HG02798 (cell line): Measurements from ENCODE around the gene WFIKKN2.
"Not testable (repeated sequence)": the region's sequence is repeated elsewhere in the genome, so short reads cannot be mapped to it uniquely, and the experiment has no call there.

Experiments used
- ATAC-seq: cut with Tn5 transposase; IDR thresholded peaks from one replicate; pipeline ENCODE4 v1.9.1; 2021; ENCODE audit warnings: mild to moderate bottlenecking; ENCODE audit not compliant: unreplicated experiment, poor library complexity

WFIKKN2 gene

DNA sequence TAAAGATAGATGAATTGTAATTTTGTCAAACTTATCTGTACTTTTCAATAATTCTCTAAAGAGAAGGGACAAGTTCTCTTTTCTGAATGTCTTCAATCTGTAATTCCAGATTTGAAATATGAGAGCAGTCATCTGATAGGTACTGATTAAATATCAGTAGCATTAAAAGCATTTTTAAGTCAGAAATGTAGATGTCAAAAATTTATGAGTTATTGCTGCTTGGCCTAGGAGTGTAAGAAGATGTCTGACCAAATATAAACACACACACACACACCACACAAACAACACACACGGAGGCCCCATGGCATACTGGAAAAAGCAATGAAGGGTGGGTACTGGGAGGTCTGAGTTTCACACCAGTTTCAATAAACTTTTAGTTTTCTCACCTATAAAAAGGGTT, 33.2 kb downstream of the WFIKKN2 start:
- ATAC-seq: no peak

DNA sequence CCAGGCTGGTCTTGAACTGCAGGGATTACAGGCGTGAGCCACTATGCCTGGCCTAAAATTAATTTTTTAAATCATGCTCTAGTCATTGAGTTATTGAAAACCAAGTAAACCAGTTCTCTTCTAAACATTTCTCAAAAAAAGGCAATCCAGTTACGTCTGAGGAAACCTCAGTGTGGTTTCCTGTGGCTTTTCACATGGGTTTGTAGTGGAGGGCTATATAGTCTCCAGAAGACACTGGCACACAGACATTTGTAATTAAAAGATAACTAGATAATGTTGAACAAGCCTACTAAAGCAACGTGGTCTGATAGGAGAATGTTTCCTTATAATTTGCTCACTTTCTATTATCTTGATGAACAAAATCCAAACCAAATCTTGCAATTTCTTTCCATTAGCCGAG, 36.0 kb downstream of the WFIKKN2 start:
- no peak for ATAC-seq

DNA sequence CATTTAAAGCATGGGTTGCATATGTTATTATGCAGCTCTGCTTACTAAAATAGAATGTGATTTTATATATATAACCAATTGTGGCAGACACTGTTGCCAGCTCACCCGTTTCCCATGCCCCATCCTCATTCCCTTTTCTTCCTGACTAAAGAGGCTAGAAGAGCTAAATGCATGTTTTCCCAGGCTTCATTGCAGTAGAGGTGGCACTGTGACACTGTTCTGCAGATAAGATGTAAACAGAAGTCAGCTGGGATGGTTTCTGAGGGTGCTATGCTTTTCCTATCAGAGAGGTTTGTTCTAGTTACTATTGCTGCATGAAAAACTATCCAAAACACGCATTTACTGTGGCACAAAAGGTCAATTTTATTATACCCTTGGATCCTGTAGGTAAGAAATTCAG, 36.5 kb downstream of the WFIKKN2 start:
- no peak for ATAC-seq

DNA sequence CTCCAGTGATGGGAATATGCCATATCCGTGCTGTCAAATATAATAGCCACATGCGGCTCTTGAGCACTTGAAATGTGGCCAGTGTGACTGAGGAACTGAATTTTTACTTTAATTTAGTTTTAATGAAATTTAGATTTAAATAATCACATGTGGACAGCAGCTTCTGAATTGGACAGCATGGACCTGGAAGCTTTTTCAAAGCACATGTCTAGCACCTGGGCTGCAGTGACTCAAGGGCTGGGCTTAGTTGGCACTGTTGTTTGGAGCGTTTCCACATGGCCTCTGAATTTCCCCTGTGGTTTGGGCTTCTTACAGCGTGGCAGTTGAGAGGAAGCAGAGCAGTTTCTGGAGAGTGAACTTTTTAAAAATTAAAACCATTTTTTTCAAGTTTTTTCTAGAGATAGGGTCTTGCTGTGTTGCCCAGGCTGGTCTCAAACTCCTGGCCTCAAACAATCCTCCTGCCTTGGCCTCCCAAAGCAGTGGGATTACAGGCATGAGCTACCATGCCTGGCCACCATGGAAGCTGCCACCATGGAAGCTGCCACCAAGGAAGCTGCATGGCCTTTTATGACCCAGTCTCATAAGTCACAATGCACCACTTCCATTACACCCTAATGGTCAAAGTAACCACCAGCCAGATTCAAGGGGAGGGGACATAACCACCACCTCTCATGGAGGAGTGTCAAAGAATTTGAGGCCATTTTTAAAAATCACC, 37.5 kb downstream of the WFIKKN2 start:
- no peak for ATAC-seq

DNA sequence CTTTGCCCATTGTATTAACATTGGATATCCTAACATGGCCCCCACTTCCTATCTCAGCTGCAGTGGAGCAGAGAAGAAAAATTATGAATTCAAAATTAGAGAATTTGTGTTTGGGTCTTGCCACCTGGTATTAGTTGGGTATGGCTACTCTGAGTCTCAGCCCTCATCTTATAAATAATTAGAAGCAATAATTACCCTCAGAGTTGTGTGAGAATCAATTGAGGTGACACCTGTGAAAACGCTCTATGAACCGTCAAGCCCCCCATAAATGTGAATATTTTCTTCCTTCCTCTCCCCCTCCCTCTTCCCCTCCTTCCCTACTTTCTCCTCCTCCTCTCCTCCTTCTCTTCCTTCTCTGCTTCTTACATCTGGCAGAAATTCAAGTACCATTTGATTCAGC, 39.7 kb downstream of the WFIKKN2 start:
- ATAC-seq: no peak

DNA sequence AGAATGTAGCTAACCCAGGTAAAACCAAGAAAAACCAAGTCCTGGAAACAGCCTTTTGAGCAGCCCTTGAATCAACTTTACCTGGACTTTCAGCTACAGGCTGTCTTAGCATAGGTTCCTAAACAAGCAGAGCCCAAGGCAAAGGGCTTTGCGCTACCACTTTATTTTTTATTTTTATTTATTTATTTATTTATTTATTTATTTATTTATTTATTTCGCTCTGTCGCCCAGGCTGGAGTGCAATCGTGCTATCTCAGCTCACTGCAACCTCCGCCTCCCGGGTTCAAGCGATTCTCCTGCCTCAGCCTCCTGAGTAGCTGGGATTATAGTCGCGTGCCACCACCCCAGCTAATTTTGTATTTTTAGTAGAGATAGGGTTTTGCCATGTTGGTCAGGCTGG, 41.7 kb downstream of the WFIKKN2 start:
- ATAC-seq: not testable (repeated sequence)

DNA sequence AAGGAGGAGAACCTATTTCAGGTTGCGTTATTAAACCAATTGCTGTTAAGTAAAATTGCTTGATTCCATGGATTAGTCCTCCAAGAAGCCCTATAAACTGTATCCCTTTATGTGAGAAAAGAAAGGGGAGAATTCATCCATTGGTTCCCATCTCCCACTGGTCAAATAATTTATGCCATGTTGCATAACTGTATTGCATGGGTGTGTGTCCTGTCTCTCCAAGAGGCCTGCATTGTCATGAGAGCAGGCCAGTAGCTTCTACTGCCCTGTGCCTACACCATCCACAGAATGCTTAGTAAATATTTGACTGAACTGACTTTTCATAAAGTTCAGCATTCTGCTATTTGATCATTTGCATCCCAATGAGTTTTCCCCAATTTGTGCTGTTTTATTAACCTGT, 42.5 kb downstream of the WFIKKN2 start:
- ATAC-seq: no peak

DNA sequence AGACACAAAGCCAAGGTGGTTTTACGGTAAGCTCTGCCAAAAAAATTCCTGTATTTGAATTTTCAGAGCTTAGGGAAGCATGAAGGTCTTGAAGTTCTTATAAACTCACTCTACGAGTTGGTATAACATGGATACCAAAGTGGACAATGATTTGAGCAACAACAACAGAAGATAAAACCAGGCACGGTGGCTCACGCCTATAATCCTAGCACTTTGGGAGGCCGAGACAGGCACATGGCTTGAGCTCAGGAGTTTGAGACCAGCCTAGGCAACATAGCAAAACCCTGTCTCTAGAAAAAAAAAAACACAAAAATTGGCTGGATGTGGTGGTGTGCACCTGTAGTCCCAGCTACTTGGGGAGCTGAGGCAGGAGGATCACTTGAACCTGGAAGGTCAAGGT, 43.7 kb downstream of the WFIKKN2 start:
- ATAC-seq: no peak

DNA sequence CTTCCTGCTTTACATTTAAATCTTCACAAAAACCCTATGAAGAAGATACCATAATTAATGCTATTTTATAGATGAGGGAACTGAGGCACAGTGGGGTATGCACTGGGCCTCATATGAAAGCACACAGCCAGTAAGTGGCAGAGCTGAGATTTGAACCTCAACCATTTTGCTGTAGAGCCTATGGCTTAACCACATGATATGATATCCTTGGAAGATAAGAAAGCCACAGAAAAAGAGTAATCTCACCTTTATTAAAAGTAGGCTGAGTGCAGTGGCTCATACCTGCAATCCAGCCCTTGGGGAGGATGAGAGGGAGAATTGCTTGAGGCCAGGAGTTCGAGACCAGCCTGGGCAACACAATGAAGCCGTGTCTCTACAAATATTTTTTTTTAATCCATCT, 45.8 kb downstream of the WFIKKN2 start:
- ATAC-seq: no peak

DNA sequence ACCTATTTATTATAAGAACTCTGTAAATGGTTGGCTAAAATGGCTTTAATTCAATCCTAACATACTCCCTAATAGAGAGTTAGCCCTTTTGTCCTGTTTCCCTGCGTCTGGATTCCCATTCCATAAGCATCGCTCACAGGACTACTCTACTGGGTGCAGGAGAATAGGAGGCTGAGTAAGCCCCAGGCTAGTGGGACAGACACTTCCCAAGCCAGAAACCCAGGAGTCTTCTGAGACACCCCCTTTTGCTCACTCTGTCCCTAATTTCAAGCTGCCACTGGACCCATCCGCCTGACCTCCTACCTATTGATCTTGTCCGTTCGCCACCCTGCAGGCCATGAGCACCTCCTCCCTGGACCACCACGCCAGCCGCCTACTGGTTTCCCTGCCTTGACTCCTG, 47.5 kb downstream of the WFIKKN2 start:
- no peak for ATAC-seq

DNA sequence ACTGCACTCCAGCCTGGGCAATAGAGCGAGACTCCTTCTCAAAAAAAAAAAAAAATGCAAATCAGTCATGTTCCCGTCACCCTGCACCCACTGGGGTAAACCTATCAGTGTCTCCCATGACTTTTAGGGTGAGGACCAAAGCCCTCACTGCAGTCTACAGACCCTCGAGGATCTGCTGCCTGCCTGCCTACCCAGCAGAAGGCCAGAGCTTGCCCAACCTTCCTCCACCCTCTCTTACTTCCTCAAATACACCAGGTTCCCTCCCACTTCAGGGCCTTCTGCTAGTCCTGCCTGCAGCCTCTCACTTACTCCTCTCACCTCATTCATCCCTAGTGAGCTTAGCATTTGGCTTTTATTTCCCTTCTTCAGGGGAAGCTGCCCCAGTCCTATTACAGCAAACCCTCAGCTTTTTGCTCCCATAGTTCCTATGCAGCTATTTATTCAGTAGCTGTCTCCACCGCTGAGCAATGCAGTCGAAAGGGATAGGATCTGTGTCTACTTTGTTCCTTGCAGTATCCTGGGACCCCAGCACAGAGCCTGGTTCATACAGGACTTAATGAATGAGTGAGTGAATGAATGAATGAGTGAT, 48.6 kb downstream of the WFIKKN2 start:
- ATAC-seq: no peak

DNA sequence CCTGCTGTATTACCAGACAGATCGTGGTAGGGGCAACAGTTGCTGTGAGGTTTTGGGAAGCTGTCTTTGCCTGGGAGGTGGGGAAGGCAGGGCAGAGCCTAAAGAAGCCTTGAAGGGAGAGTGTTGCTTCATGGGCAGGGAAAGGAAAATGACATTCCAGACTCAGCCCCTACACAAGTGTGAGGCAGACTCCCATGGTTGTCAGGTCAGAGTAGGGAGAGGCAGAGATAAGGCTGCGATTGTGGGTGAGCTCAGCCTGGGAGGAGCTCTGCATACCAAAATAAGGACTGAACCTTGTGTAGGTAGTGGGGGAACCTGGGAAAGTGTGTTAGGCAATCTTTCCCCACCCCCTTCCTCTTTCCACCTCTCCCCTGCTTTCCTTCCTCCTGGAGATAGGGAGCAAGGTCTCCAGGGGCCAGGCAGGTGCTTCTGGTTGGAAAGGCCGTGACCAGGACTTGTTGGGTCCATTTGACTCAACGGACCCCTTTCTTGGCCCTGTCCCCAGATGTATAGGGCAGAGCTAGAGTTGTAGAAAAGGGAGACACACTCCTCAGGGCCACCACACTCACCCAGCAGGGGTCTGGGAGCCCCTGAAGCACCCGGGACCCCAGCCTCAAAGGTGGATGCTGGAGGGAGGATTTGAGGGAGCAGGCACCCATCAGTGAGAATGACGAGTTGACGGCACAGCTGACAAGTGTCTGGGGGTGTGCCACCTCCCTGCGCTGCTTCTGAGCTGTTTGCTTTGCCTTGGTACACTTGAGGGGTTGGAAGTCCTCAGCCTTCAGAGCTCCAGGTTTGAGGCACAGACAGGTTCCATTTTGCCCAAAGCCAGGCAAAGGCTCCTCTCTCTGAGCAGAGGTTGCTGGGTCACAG, 49.3 kb downstream of the WFIKKN2 start:
- ATAC-seq: no peak

DNA sequence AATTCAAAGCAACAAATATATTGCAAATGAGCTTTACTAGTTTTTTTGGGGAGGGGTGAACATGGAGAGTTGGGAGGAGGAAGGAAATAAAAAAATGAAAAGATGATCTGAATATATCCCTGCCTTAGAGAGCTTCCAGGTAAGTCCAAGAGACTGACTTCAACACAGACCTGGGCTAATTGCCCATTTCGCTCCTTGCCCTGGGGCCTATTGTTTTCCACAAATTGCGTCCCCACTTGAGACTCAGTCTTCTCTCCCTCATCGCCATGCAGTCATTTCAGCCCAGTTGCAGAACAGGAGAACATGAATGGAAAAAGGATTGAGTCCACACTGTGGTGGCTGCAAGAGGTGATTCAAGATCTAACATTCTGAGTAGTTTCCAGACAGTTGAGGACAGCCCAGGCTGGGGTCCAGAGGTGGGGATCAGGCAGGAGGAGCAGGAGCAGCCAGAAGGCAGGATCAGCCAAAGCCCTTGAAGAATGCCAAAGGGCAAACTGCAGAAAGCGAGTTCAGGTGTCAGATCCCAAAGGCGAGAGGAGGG, 52.4 kb downstream of the WFIKKN2 start:
- ATAC-seq: no peak

DNA sequence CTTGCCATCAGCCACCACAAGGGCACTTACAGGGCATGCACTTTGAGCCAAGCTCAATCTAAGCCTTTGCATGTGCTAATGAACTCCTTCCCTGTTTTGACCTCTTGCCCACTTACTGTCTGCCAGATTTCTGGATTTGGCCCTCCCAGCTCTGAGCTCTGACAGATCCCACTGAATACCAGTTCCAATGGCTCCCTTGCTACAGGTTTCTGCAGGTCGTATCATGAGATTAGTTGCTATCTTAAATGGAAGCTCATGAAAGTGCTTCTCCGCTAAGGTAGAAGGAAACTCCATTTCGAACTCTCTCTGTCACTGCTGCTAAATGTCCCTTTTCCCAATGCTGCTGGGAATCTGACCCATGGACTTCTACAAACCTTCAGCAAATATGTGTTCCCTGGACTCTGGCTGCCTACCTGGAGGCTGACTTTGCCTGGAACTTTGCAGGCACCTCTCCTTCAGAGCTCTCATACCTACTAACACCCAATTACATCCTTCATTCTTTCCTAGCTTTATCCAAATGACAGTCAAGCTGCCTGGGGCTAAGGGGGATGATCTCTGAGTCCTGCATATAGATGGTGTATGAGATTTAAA, 54.2 kb downstream of the WFIKKN2 start:
- ATAC-seq: no peak

DNA sequence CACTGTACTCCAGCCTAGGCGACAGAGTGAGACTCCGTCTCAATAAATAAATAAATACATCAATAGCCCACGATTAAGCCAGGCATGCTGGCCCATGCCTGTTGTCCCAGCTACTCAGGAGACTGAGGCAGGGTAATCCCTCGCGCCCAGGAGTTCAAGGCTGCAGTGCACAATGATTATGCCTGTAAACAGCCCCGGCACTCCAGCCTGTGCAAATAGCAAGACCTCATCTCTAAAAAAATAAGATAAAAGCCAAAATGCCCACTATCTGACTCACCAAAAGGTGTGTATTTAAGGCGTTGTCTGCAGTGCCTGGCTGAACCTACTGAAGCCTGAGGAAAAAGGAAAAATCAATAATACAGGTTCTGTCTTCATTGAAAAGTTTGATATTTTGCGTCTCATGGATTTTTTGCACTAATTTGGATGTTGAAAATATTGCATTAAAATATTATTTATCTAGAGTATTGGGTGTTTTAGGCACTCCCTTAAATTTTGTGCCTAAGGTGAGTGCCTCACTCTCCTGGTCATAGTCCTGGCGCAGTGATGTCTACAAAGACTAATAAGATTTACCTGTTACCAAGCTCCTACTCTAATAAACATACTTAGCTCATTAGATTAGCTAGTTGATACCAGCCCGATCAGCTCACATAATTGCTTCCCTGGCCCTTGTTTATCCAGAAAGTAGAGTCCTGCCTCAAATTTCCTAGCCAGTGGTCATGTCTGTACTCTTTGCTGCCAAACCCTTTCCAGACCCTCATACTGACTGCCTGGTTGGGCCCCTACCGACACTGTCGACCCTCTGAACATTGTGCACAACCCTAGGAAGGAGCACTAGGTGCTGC, 55.5 kb downstream of the WFIKKN2 start:
- no peak for ATAC-seq

DNA sequence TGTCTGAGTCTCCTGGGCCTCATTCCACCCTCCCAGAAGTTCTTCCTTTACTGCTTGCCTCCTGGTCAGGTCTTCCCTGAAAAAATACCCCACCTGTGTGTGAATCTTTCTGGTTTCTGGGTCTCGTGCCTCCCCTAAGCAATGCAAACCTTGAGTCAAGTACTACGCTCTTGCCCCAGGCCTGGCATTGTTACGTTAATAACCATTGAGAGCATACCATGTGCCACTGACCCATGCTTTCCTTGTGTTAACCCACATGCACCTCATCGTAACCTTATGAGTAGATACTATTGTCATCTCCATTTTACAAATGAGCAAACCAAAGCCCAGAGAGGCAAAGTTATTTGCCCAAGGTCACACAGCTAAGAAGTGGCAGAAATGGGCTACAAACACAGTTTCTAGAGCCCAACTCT, 56.2 kb downstream of the WFIKKN2 start:
- no peak for ATAC-seq
